ENCODE results near the gene GNGT2. TPM values are rescaled to one million over a fixed set of nuclear protein-coding genes. Genes with fewer than 3 reads are reported as not detected.

Gene GNGT2
- total and polyA plus RNA-seq, 2 of the 4 experiments (the other 2 are of a cell fraction), result 0.18 to 0.79 TPM

GRCh38 chr17:49252148-49252695, 41.8 kb upstream of the GNGT2 start:
- dilution Hi-C loops (cut with HindIII; ENCODE audit: low sequenced_read_pairs, unreplicated experiment), result no loop called here
- TF ChIP-seq RAD21 (IDR thresholded peaks at IDR 0.05; ENCODE audit: low read length), result no peak
- peak; percentile 19; the same call in 1 of the 2 replicates for TF ChIP-seq NFE2L2 (IDR thresholded peaks at IDR 0.05; ENCODE audit: low read depth, low read length)
- no peak for TF ChIP-seq CEBPB (IDR thresholded peaks at IDR 0.05; ENCODE audit: low read depth, low read length)
- no peak overlapping the region for H2BK20ac ChIP-seq (ENCODE audit: low read depth, low read length)
- ChIA-PET POLR2A (ENCODE audit: unreplicated experiment) (no interaction called here), CTCF (no interaction called here)
- H3K9ac ChIP-seq (ENCODE audit: low read depth, low read length), result no peak overlapping the region
- WGBS, 2 experiments (ENCODE audit: extremely low coverage in 2 of 2, insufficient read length in 1 of 2), result 100% methylated on average over 1 of the region's 6 CpGs; no CpG with 5 or more reads in 1 of the 2 experiments
- H3K4me2 ChIP-seq (ENCODE audit: low read depth, low read length), result no peak overlapping the region
- H3K14ac ChIP-seq (replicated peaks; ENCODE audit: low read depth, low read length), result no peak overlapping the region
- no peak overlapping the region for H4K8ac ChIP-seq (ENCODE audit: low read depth in 2 of 2, low read length in 2 of 2)
- no peak for DNase-seq
- no peak overlapping the region for H3K56ac ChIP-seq (ENCODE audit: extremely low read depth, insufficient read depth, low read length)
- no peak overlapping the region for H2AK5ac ChIP-seq (ENCODE audit: low read depth, low read length)
- H2BK120ac ChIP-seq (ENCODE audit: low read depth, low read length), result no peak overlapping the region
- no peaks in the 10 kb centered on the region for H3K9me1 ChIP-seq (ENCODE audit: insufficient read depth, low read length)
- H2BK5ac ChIP-seq (ENCODE audit: low read depth, low read length, poor library complexity, severe bottlenecking), result no peak overlapping the region
- intact Hi-C loops (cut with micrococcal nuclease), result no loop called here
- peaks cover 15% of the 10 kb centered on the region for H3K27me3 ChIP-seq (ENCODE audit: control insufficient read depth, insufficient read depth, low read length)
- H2AK9ac ChIP-seq (replicated peaks; ENCODE audit: low read depth, low read length, poor library complexity), result peak overlapping the region; percentile 3
- no peak overlapping the region for H3K18ac ChIP-seq (ENCODE audit: low read depth, low read length)
- no peak overlapping the region for H4K91ac ChIP-seq (ENCODE audit: insufficient read depth, low read depth, low read length)
- no peaks in the 10 kb centered on the region for H3K9me3 ChIP-seq (ENCODE audit: control insufficient read depth, insufficient read depth, low read length)
- H3K4me1 ChIP-seq (ENCODE audit: control insufficient read depth, insufficient read depth, low read length), result no peaks in the 10 kb centered on the region
- H3K79me1 ChIP-seq (ENCODE audit: low read depth in 1 of 2, low read length in 2 of 2), result no peaks in the 10 kb centered on the region
- H3K36me3 ChIP-seq (ENCODE audit: control insufficient read depth, insufficient read depth, low read length), result no peaks in the 10 kb centered on the region
- BruUV-seq (replicated peaks), result no TSS peak
- no peak for ATAC-seq (ENCODE audit: low read depth)
- no peak overlapping the region for H3K4ac ChIP-seq (ENCODE audit: low read depth, low read length)
- no peak overlapping the region for H3K4me3 ChIP-seq (ENCODE audit: insufficient read depth, low read depth, low read length)
- H4K5ac ChIP-seq (ENCODE audit: low read depth, low read length), result no peak overlapping the region
- in situ Hi-C loops (cut with MboI; ENCODE audit: low sequenced_read_pairs), result no loop called here
- no peak overlapping the region for H3K27ac ChIP-seq (ENCODE audit: insufficient read depth, low read length)
- H2AFZ ChIP-seq (replicated peaks; ENCODE audit: low read length, poor library complexity), result no peak overlapping the region
- no peaks in the 10 kb centered on the region for H4K20me1 ChIP-seq (ENCODE audit: insufficient read depth, low read length)
- H3K23ac ChIP-seq (ENCODE audit: low read depth, low read length), result no peak overlapping the region
- H2BK15ac ChIP-seq (ENCODE audit: low read depth, low read length), result no peak overlapping the region

Measured in IMR-90 (cell line).